Loucy (cell line): ENCODE data around the gene DHX40.

Source experiments
- H2AFZ ChIP-seq: fragments of 200-600 bp; sonication (generic); 2 replicates; pipeline ENCODE4 v1.6.0; 2016; ENCODE audit warnings: antibody characterized with exemption, mild to moderate bottlenecking, low read length, moderate library complexity
- H3F3A ChIP-seq: fragments of 200-600 bp; 2 replicates; pipeline ENCODE4 v1.6.0; 2016; ENCODE audit warnings: antibody characterized with exemption, low read depth, mild to moderate bottlenecking
- H3K27me3 ChIP-seq: fragments of 200-600 bp; sonication (generic); 2 replicates; pipeline ENCODE4 v1.6.1; 2014; ENCODE audit warnings: low read length, mild to moderate bottlenecking; ENCODE audit not compliant: insufficient read depth, poor library complexity, severe bottlenecking
- H3K36me3 ChIP-seq: fragments of 200-600 bp; sonication (generic); 2 replicates; pipeline ENCODE4 v1.6.1; 2016; ENCODE audit warnings: low read length; ENCODE audit not compliant: insufficient read depth
- H3K4me1 ChIP-seq: fragments of 200-600 bp; sonication (generic); 2 replicates; pipeline ENCODE4 v1.5.1; 2014; ENCODE audit warnings: low read length, mild to moderate bottlenecking; ENCODE audit not compliant: insufficient read depth, poor library complexity, severe bottlenecking
- H3K4me2 ChIP-seq: fragments of 200-600 bp; sonication (generic); 2 replicates; pipeline ENCODE4 v1.6.0; 2014; ENCODE audit warnings: antibody characterized with exemption, low read length, low read depth, mild to moderate bottlenecking; ENCODE audit not compliant: poor library complexity, severe bottlenecking
- H3K4me3 ChIP-seq: fragments of 200-600 bp; sonication (generic); 2 replicates; pipeline ENCODE4 v1.5.1; 2014; ENCODE audit warnings: low read length, mild to moderate bottlenecking, mixed read lengths; ENCODE audit not compliant: poor library complexity, severe bottlenecking
- H3K79me2 ChIP-seq: fragments of 200-600 bp; sonication (generic); 2 replicates; pipeline ENCODE4 v1.6.1; 2014; ENCODE audit warnings: low read length; ENCODE audit not compliant: insufficient read depth
- H3K9ac ChIP-seq: fragments of 200-600 bp; sonication (generic); 2 replicates; pipeline ENCODE4 v1.6.0; 2014; ENCODE audit warnings: mild to moderate bottlenecking, low read depth, low read length, moderate library complexity; ENCODE audit not compliant: poor library complexity, severe bottlenecking
- H3K9me2 ChIP-seq: fragments of 200-600 bp; sonication (generic); replicated peaks from 2 replicates; pipeline ENCODE4 v1.6.1; 2016; ENCODE audit warnings: low read depth, low read length, mixed read lengths
- H3K9me3 ChIP-seq: fragments of 200-600 bp; sonication (generic); 2 replicates; pipeline ENCODE4 v1.6.1; 2014; ENCODE audit warnings: mild to moderate bottlenecking, antibody characterized with exemption, low read length, low read depth; ENCODE audit not compliant: insufficient read depth
- H4K20me1 ChIP-seq: fragments of 200-600 bp; sonication (generic); 2 replicates; pipeline ENCODE4 v1.6.0; 2014; ENCODE audit warnings: antibody characterized with exemption, low read length, mild to moderate bottlenecking; ENCODE audit not compliant: insufficient read depth, poor library complexity, severe bottlenecking
- EZH2phosphoT487 ChIP-seq: fragments of 200-600 bp; IDR thresholded peaks from 2 replicates; pipeline ENCODE4 v1.6.1; 2018; ENCODE audit warnings: antibody characterized with exemption, mild to moderate bottlenecking, moderate library complexity, borderline replicate concordance
- TF ChIP-seq, protein P1 (sequence below): fragments of 200-600 bp; sonication (generic); conservative IDR thresholded peaks from 2 replicates; pipeline ENCODE4 v1.5.1; 2014; ENCODE audit warnings: mild to moderate bottlenecking, antibody characterized with exemption, low read length

Gene DHX40

GRCh38 chr17:59621771-59622170 is 56.4 kb downstream of the DHX40 start:
- peaks cover 69% of the 10 kb centered on the region for H3K4me1 ChIP-seq
- peak overlapping the region; percentile 96 for H3K4me2 ChIP-seq
- peak overlapping the region; percentile 95 for H3K4me3 ChIP-seq
- no peaks in the 10 kb centered on the region for H3K36me3 ChIP-seq
- H3F3A ChIP-seq: 0 out of 2 replicates have a peak, but pooled peaks cover 4% of the 10 kb centered on the region
- H3K9me3 ChIP-seq: no peaks in the 10 kb centered on the region
- H4K20me1 ChIP-seq: peaks cover 62% of the 10 kb centered on the region
- no peaks in the 10 kb centered on the region for H3K9me2 ChIP-seq
- peaks cover 4% of the 10 kb centered on the region for H3K27me3 ChIP-seq
- TF ChIP-seq, protein P1, sequence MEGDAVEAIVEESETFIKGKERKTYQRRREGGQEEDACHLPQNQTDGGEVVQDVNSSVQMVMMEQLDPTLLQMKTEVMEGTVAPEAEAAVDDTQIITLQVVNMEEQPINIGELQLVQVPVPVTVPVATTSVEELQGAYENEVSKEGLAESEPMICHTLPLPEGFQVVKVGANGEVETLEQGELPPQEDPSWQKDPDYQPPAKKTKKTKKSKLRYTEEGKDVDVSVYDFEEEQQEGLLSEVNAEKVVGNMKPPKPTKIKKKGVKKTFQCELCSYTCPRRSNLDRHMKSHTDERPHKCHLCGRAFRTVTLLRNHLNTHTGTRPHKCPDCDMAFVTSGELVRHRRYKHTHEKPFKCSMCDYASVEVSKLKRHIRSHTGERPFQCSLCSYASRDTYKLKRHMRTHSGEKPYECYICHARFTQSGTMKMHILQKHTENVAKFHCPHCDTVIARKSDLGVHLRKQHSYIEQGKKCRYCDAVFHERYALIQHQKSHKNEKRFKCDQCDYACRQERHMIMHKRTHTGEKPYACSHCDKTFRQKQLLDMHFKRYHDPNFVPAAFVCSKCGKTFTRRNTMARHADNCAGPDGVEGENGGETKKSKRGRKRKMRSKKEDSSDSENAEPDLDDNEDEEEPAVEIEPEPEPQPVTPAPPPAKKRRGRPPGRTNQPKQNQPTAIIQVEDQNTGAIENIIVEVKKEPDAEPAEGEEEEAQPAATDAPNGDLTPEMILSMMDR: no peak
- no peak for TF ChIP-seq EZH2phosphoT487
- H2AFZ ChIP-seq: no peak overlapping the region
- H3K9ac ChIP-seq: peak overlapping the region; percentile 98
- peaks cover 86% of the 10 kb centered on the region for H3K79me2 ChIP-seq

DNA sequence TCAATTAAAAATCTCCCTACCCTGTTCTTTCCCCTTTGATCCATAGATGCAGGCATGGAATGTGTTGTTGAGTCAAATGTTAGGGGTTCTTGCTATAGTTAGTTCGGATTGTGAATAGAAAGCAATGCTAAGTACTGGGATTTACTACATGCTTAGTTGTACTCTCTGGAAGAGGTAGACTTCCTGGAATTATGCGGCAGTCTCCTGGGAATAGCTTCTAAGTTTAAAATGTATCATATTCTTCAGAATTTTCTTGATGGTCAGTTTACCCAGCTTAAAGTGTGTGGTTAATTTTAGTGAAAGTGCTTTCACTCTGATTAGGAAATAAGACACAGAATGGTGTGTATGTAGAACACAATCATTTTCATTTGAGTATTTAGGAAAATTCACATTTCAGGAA is 57.7 kb downstream of the DHX40 start:
- no peak for TF ChIP-seq EZH2phosphoT487
- TF ChIP-seq, protein P1: no peak
- Histone ChIP-seq H3K9ac (peak overlapping the region; percentile 98), H2AFZ (no peak overlapping the region), H3K9me2 (no peaks in the 10 kb centered on the region), H3K4me3 (peak overlapping the region; percentile 95), H3K4me1 (peaks cover 71% of the 10 kb centered on the region), H3K79me2 (peaks cover 89% of the 10 kb centered on the region), H3F3A (0 out of 2 replicates have a peak, but pooled peaks cover 4% of the 10 kb centered on the region), H3K9me3 (no peaks in the 10 kb centered on the region), H3K27me3 (peaks cover 4% of the 10 kb centered on the region), H4K20me1 (peaks cover 76% of the 10 kb centered on the region), H3K36me3 (no peaks in the 10 kb centered on the region), H3K4me2 (peak overlapping the region; percentile 96)

DNA sequence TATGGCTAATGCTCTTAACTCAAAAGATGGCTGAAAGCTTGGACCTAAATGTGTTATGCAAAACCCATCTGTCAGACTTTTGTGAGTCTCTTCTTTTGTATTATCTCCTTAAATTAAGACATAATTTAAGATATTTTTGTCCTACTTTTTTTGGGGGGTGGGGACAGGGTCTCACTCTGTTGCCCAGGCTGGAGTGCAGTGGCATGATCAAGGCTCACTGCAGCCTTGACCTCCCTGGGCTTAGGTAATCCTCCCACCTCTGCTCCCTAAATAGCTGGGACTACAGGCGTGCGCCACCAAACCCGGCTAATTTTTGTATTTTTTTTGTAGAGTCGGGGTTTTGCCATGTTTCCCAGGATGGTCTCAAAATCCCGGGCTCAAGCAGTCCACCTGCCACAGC is 61.3 kb downstream of the DHX40 start:
- peaks cover 4% of the 10 kb centered on the region; the same call in 1 of the 2 replicates for H3K36me3 ChIP-seq
- H3K79me2 ChIP-seq: peaks cover 100% of the 10 kb centered on the region
- H3K9me2 ChIP-seq: no peaks in the 10 kb centered on the region
- H3K4me3 ChIP-seq: peak overlapping the region; percentile 48
- H3K4me2 ChIP-seq: peak overlapping the region; percentile 74
- H3K27me3 ChIP-seq: no peaks in the 10 kb centered on the region
- H4K20me1 ChIP-seq: peaks cover 99% of the 10 kb centered on the region
- H2AFZ ChIP-seq: no peak overlapping the region
- H3K9me3 ChIP-seq: no peaks in the 10 kb centered on the region
- peaks cover 59% of the 10 kb centered on the region for H3K4me1 ChIP-seq
- no peak for TF ChIP-seq EZH2phosphoT487
- TF ChIP-seq, protein P1: no peak
- H3K9ac ChIP-seq: no peak overlapping the region
- H3F3A ChIP-seq: no peaks in the 10 kb centered on the region
